Upper lobe of left lung (tissue), 4 donors: ENCODE measurements around the gene CUTA.

Source experiments
- POLR2AphosphoS5 ChIP-seq, 2 donors: sonication (generic); formaldehyde crosslinking; IDR thresholded peaks; one replicate each; pipeline ENCODE4 v1.5.1; 2017; ENCODE audit warnings: antibody characterized with exemption in 2 of 2
- TF ChIP-seq, protein P1 (sequence below), 6 experiments: fragments of 450-650 bp in 4 of 6; fragments of 200-600 bp in 2 of 6; sonication (generic) in 2 of 6; IDR thresholded peaks; one replicate each; pipeline ENCODE4 v1.5.1; 2016 to 2019; ENCODE audit warnings: antibody characterized with exemption in 6 of 6

DNA sequence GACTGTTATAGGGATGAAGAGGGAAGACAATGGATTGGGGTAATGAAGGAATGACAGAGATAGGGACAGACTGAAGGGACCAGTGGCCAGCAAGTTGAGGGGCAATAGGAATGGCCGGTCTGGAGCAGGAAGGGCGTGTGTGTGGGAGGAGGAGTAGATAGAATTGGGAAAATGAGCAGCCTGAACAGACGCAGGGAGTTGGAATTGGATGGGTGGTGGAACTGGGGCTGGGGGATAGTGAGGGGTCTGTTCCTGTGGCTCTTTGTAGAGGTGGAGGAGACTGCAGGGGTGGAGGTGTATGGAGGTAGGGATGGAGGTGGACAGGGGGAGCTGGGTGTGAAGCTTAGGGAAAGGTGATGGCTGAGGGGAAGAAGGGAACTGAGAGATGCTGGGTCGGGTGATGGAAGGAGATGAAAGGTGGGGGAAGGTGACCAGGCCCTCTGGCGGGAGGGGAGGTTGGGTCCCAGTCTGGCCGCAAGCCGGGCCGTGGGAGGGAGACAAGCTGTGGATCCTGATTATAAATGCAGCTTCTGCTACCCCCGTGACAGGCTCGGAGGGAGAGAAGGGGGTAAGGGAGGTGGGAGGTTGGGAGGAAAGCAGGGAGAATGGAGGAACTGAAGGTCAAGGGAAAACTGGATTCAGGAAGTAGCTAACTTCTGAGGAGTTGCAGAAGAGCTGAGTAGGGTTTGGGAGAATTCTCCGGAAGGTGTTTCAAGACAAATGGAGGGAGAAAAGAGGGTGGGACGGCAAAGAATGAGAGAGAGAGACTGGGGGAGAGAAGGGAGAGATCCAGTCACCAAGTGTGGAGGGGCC lies 7.2 kb upstream of the CUTA start:
- TF ChIP-seq, protein P1, sequence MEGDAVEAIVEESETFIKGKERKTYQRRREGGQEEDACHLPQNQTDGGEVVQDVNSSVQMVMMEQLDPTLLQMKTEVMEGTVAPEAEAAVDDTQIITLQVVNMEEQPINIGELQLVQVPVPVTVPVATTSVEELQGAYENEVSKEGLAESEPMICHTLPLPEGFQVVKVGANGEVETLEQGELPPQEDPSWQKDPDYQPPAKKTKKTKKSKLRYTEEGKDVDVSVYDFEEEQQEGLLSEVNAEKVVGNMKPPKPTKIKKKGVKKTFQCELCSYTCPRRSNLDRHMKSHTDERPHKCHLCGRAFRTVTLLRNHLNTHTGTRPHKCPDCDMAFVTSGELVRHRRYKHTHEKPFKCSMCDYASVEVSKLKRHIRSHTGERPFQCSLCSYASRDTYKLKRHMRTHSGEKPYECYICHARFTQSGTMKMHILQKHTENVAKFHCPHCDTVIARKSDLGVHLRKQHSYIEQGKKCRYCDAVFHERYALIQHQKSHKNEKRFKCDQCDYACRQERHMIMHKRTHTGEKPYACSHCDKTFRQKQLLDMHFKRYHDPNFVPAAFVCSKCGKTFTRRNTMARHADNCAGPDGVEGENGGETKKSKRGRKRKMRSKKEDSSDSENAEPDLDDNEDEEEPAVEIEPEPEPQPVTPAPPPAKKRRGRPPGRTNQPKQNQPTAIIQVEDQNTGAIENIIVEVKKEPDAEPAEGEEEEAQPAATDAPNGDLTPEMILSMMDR (IDR thresholded peaks at IDR 0.05) = no peak
- no peak for TF ChIP-seq POLR2AphosphoS5 (IDR thresholded peaks at IDR 0.05)
